Progenitor cell of endocrine pancreas (in vitro differentiated cells): ENCODE results near the gene CCDC92. TPM values are rescaled to one million over a fixed set of nuclear protein-coding genes. Genes with fewer than 3 reads are reported as not detected.

Experiments used
- DNase-seq: peaks from one replicate; pipeline ENCODE4 v3.0.0; 2021; ENCODE audit warnings: low spot score; ENCODE audit not compliant: unreplicated experiment
- H3K27ac Mint-ChIP-seq: 2 replicates; pipeline ENCODE4 v1.8.0; 2021; ENCODE audit warnings: mild to moderate bottlenecking, moderate library complexity, mixed read lengths
- H3K27me3 Mint-ChIP-seq: 2 replicates; pipeline ENCODE4 v1.8.0; 2021; ENCODE audit warnings: mixed read lengths
- H3K36me3 Mint-ChIP-seq: 2 replicates; pipeline ENCODE4 v1.8.0; 2022; ENCODE audit warnings: mixed read lengths; ENCODE audit not compliant: insufficient read depth
- H3K4me1 Mint-ChIP-seq: 2 replicates; pipeline ENCODE4 v1.8.0; 2021; ENCODE audit warnings: low read depth, mixed read lengths
- H3K4me3 Mint-ChIP-seq: 2 replicates; pipeline ENCODE4 v1.8.0; 2021; ENCODE audit warnings: low read depth, mild to moderate bottlenecking, moderate library complexity, mixed read lengths
- H3K9me3 Mint-ChIP-seq: 2 replicates; pipeline ENCODE4 v1.8.0; 2021; ENCODE audit warnings: low read depth, mixed read lengths
- total RNA-seq: library from RNA; stranded (reverse); gene quantifications from 2 replicates; pipeline ENCODE4 v1.2.1, GENCODE V29; 2021
- TF ChIP-seq, protein P1 (sequence below): fragments of 200-600 bp; sonication (generic); IDR thresholded peaks from one replicate; pipeline ENCODE4 v1.5.0; 2021; ENCODE audit warnings: antibody characterized with exemption, mild to moderate bottlenecking; ENCODE audit not compliant: unreplicated experiment

CCDC92 gene
- total RNA-seq, 1 donor from 2014 or later = 59.1 TPM

DNA sequence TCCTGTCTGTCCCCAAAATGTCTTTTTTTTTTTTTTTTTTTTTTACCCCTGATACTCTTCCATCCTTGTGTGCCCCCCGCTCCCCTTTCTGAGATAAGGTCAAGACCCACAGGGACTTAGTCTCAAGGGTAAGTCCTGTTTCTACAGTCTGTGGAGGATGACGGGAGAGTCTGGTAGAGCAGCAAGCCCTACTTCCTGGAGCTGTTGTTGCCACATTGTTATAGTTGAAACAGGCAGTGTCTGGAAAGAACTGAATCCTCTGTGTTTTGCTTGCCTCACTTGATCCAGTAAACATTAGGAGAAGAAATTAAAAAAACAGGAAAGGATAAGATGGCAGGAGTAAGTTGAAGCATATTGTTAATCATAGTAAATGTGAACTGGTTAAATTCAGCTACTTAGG is 45.9 kb upstream of the CCDC92 start:
- TF ChIP-seq, protein P1, sequence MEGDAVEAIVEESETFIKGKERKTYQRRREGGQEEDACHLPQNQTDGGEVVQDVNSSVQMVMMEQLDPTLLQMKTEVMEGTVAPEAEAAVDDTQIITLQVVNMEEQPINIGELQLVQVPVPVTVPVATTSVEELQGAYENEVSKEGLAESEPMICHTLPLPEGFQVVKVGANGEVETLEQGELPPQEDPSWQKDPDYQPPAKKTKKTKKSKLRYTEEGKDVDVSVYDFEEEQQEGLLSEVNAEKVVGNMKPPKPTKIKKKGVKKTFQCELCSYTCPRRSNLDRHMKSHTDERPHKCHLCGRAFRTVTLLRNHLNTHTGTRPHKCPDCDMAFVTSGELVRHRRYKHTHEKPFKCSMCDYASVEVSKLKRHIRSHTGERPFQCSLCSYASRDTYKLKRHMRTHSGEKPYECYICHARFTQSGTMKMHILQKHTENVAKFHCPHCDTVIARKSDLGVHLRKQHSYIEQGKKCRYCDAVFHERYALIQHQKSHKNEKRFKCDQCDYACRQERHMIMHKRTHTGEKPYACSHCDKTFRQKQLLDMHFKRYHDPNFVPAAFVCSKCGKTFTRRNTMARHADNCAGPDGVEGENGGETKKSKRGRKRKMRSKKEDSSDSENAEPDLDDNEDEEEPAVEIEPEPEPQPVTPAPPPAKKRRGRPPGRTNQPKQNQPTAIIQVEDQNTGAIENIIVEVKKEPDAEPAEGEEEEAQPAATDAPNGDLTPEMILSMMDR = no peak
- no peak for DNase-seq
- Mint-ChIP-seq H3K36me3 (peaks cover 10% of the 10 kb centered on the region), H3K9me3 (no peaks in the 10 kb centered on the region), H3K4me3 (no peak overlapping the region), H3K27ac (no peak overlapping the region), H3K27me3 (no peaks in the 10 kb centered on the region), H3K4me1 (no peaks in the 10 kb centered on the region)

DNA sequence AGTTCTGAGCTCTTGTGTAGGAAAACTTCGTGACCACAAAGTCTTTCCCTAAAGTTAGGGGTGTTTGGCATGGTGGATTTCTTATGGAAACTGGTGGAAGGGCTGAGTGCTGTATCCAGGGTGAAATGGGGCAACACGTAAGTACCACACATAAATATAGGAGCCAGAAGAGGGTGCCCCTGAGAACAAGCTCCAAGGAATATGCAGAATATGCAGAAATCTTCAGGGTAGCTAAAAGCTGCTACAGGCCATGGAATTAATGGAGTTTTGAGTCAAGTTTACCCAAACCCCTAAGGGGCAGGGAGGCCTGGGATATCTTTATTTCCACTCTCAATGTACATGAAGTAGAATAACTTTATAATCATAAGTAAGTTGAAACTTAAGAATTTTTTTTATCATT is 44.4 kb upstream of the CCDC92 start:
- H3K36me3 Mint-ChIP-seq = peaks cover 17% of the 10 kb centered on the region
- TF ChIP-seq, protein P1 = no peak
- no peaks in the 10 kb centered on the region for H3K4me1 Mint-ChIP-seq
- no peak overlapping the region for H3K4me3 Mint-ChIP-seq
- H3K27ac Mint-ChIP-seq = no peak overlapping the region
- no peaks in the 10 kb centered on the region for H3K9me3 Mint-ChIP-seq
- DNase-seq = no peak
- no peaks in the 10 kb centered on the region for H3K27me3 Mint-ChIP-seq

DNA sequence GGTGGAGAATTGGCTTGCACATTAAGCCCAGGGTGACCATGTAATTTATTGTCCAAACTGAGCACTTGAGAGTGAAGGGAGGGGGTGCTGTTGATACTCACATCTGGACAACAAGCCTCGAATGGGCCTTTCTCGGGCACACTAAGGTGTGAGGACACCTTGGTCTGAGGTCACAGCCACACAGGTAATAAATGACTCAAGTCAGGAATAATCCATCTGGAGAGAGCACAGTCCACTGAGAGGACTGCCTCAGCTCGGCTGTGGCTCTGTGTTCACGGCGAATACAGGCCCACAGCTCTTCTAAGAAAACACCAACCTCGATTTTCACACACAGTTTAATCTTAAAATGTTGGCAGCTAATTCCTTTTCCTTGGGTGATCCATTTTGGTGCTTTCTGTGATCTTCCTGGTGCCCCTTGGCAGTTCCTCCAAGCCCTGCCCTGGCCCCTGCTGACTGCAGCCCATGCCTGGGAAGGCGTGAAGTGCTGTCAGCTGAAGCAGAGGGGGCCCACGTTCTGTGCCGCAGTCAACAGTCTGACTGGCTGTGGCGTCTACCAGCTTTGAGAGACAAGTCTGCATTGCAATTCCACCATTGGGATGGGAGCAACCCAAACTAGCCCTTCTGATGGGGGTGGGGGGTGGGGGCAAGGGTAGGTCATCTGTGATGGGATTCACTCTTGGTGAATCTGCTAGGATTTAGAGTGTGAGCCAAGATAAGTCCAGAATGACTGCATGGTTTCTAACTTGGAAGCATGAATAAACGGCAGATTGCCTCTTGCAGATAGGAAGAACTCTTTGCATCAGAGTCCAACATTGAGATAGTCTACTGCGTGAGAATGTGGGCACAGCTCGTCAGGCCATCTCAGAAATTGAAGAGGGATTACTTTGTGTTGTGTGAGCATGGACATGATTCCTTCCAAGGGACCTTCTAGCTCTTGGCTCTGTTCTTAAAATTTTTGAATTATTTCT is 43.1 kb upstream of the CCDC92 start:
- no peak overlapping the region for H3K4me3 Mint-ChIP-seq
- no peaks in the 10 kb centered on the region for H3K4me1 Mint-ChIP-seq
- no peaks in the 10 kb centered on the region for H3K9me3 Mint-ChIP-seq
- no peak for DNase-seq
- H3K36me3 Mint-ChIP-seq = peaks cover 25% of the 10 kb centered on the region
- H3K27ac Mint-ChIP-seq = no peak overlapping the region
- TF ChIP-seq, protein P1 = no peak
- no peaks in the 10 kb centered on the region for H3K27me3 Mint-ChIP-seq

DNA sequence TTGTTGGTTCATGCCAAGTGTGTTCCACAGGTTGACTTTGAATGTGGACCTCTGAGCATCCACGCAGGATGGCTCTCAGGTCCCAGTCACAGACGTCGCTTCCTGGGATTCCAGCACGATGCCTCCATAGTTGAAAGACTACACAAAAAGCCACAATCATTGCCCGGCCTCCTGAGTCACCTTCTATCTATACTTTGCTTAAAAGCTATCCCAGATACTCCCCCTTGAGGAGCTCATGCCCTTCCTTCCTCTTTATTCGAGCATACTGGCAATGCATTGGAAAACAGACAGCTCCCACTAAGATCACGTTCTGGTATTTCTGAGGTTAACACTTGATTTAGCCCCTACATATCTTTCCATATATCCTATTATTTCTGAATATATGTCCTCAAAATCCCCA is 40.4 kb upstream of the CCDC92 start:
- Mint-ChIP-seq H3K4me1 (no peaks in the 10 kb centered on the region), H3K4me3 (no peak overlapping the region), H3K27ac (no peak overlapping the region), H3K36me3 (peaks cover 32% of the 10 kb centered on the region), H3K27me3 (no peaks in the 10 kb centered on the region), H3K9me3 (no peaks in the 10 kb centered on the region)
- TF ChIP-seq, protein P1 = no peak
- DNase-seq = no peak

DNA sequence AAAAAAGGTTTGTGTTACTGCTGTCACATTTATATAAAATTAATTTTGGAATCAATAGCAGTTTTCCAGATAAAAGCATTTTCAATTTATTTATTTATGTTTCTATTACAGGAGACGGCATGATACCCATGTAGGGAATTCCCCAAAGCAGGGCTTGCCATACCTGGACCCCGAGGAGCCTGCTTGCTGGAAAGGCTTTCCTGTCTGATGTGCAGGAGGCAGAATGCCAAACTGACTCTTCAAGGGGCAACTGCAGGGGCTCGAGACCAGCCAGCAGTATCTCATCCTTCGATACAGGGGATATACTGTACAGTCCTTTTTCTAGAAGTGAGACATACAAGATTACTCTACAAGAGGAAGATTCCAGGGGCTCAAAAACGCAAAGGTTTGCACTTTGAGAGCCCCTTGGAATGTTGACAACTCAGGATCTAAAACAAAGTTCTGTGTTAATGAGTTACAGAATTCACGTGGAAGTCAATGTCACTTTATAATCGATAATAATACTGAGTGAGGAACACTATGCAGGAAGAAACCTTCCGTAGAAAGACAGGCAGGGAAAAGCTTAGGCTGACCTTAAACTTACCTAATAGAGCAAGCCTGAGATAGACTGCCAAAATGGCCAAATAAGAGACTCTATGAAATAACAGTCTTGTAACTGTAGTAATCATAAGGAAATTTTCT is 38.9 kb upstream of the CCDC92 start:
- Mint-ChIP-seq H3K27me3 (no peaks in the 10 kb centered on the region), H3K4me1 (no peaks in the 10 kb centered on the region), H3K9me3 (no peaks in the 10 kb centered on the region), H3K4me3 (no peak overlapping the region), H3K27ac (no peak overlapping the region), H3K36me3 (peaks cover 34% of the 10 kb centered on the region)
- no peak for DNase-seq
- TF ChIP-seq, protein P1 = no peak
